Effector CD4-positive, alpha-beta T cell (primary cell): Measurements from ENCODE around the gene ZNF653.

ENCODE experiments used
- DNase-seq: peaks from one replicate; pipeline ENCODE4 v3.0.0-alpha.2; 2020
- total RNA-seq: gene quantifications from one replicate; lab custom pipeline; 2026; lab: John Stamatoyannopoulos, UW

ZNF653 gene
- total RNA-seq = 10.3 reads per million, percentile 32 among the genes with 10 or more reads in this experiment

DNA sequence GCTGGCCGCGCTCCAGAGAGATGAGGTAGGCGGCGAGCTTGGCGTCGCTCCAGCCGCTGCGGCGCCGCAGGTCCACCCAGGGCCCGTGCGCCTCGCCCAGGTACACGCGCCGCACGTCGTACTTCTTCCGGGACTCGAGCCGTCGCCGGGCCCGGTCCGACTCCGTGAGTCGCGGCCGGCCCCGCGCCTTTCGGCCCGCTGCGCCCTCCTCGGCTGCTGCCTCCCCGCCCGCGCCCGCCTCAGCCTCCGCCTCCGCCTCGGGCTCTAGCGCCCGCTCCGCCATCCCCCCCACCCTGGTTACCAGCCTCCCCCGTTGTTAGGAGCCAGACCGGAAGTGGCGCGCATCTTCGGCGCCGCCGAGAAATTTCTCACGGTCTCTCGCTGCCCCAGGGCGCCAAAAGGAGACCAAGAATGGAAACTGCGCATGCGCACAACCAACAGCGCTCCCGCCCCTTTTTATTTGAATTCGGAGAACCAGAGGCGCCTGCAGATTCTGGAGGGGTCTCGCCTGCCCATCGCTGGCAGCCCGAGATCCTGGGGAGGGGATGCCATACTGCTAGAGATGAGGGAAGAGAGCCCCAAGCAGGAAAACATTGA, at the start of gene ZNF653:
Gene ZNF653, minus strand, starts transcription at position 336 of the 597 bp plus-strand sequence. Its CDS starts 53 bp downstream, at position 283.
- DNase-seq = peak; percentile 91

- DNase-seq = no peak
These were observed 49.6 kb upstream of the ZNF653 start for GRCh38 chr19:11555246-11555645.

GRCh38 chr19:11554160-11554559, 48.5 kb upstream of the ZNF653 start:
- DNase-seq = no peak

DNA sequence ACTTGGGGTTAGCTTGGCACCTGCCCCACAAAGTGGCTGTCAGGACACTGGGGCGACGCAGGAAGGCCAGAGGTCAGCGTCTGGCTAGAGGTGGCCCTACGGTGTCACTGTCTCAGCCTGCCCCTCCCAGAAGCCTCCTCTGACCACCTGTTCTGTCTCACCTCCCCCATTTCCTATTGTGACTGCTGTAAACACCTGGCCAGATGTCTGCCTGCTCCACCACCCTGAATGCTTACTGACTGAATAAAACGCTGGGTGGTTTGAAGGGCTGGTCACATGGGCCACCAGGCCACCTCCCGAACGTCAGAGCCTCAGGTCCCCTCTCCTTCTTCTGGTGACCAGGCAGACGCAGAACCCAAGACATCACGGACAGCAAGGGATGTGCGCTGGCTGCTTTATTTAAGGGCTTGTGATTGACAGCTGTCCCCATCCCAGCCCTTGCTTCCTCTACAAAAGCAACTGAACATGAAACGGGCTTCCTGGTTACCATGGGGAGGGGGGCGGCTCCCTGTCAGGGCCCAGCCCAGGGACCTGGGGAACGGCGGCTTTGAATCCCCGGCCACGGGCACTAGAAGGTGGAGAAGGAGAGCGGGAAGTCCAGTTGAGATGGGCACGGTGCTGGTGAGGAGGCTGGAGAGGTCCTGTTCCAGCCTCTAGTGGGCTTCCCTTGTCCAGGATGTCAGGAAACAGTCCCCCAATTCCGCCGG, 47.2 kb upstream of the ZNF653 start:
- no peak for DNase-seq

- no peak for DNase-seq
These were observed 46.1 kb upstream of the ZNF653 start for GRCh38 chr19:11551603-11552235.

- DNase-seq = no peak
These were observed 44.6 kb upstream of the ZNF653 start for GRCh38 chr19:11550265-11550664.

DNA sequence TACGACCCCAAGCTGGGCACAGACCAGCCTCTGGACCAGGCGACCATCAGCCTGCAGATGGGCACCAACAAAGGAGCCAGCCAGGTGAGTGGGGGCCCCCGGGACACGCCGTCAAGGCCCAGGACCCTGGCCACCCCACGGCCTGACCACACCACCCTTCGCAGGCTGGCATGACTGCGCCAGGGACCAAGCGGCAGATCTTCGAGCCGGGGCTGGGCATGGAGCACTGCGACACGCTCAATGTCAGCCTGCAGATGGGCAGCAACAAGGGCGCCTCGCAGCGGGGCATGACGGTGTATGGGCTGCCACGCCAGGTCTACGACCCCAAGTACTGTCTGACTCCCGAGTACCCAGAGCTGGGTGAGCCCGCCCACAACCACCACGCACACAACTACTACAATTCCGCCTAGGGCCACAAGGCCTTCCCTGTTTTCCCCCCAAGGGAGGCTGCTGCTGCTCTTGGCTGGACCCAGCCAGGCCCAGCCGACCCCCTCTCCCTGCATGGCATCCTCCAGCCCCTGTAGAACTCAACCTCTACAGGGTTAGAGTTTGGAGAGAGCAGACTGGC, 43.8 kb upstream of the ZNF653 start:
- no peak for DNase-seq

DNA sequence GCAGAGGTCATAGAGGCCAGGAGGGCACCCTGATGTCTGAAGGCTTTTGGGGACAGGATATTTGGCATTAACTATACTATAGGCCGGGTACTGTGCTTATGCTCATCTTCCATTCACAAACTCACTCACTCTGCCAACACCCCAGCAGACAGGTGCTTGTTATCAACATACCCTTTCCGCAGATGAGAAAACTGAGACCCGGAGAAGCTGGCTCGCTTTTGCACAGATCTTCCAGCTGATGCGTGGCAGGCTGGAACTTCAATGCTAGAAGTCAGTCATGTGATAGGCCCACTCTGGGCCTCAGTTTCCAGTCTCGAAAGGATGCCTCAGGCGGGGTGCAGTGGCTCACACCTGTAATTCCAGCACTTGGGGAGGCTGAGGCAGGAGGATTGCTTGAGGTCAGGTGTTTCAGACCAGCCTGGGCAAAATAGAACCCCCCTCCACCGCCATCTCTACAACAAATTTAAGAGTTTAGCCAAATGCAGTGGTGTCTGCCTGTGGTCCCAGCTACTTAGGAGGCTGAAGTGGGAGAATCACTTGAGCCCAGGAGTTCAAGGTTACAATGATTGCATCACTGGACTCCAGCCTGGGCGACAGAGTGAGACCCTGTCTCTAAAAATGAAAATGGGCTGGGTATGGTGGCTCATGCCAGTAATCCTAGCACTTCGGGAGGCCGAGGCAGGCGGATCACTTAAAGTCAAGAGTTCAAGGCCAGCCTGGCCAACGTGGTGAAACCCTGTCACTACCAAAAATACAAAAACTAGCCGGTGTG, 42.5 kb upstream of the ZNF653 start:
- no peak for DNase-seq

- DNase-seq = no peak
These were observed 35.6 kb upstream of the ZNF653 start for GRCh38 chr19:11541238-11541637.

DNA sequence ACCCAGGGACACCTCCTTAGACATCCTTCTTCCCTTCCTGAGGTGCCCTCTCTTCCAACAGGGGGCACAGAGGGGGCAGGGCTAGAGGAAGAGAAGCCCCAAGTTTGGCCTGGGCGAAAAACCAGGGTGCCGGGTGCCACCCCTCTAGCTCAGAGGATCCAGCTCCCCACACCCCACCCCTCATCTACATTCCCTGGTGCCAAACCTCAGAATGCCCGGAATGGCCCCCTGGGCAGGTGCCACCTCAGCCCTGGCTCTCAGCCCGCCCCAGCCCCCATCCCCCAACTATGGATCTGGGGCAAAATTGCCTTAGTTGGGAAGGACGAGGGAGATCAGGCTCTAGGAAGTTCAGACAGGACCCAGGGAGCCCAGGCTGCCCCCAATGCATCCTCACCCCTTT, 35.0 kb upstream of the ZNF653 start:
- DNase-seq = no peak

- DNase-seq = no peak
These were observed 34.1 kb upstream of the ZNF653 start for GRCh38 chr19:11539495-11540365.

DNA sequence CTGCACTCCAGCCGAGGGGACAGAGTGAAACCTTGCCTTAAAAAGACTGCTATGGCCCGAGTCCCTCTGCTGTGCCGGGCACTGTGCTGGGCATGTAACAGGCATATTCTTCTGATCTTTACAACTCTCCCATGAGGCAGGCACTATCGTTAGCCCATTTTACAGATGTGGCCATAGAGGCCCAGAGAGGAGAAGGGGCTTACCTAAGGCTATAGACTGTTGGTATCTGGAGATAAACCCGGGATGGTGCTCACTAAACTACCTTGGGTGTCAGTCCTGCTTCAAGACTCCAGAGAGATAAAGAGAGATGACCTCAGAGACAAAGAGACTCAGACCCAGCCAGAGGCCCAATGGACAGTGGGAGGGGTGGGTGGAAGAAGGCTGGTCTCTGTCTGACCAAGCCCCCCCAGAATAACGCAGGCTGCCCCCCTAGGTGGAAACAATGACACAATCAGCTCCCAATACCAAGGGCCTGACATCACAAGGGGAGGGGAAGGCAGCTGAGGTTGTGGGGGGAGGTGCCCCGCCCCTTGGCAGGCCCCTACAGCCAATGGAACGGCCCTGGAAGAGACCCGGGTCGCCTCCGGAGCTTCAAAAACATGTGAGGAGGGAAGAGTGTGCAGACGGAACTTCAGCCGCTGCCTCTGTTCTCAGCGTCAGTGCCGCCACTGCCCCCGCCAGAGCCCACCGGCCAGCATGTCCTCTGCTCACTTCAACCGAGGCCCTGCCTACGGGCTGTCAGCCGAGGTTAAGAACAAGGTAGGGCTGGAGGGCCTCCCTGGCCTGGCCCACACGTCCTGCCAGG, 32.8 kb upstream of the ZNF653 start, which contains the start of gene CNN1:
Gene CNN1, plus strand, starts transcription at position 620 of the 805 bp plus-strand sequence. Its CDS starts 77 bp downstream, at position 697.
- DNase-seq = no peak

GRCh38 chr19:11535792-11536595, 30.4 kb upstream of the ZNF653 start:
- peak; percentile 72 for DNase-seq

DNA sequence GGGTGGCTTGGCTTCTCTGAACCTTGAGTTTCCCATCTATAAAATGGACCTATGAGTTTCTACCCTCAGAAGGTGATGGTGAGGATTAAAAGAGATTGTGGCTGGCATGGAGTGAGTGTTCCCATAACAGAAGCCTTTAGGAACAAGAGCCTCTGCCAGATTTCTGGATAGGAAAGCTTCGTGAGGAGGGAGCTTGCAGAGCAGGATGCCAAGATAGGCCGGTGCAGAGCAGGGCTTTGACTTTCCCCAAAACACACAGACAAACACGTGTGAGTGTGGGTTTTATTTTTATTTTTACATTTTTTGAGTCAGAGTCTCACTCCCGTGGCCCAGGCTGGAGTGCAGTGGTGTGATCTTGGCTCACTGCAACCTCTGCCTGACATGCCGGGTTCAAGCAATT, 29.3 kb upstream of the ZNF653 start:
- no peak for DNase-seq

DNA sequence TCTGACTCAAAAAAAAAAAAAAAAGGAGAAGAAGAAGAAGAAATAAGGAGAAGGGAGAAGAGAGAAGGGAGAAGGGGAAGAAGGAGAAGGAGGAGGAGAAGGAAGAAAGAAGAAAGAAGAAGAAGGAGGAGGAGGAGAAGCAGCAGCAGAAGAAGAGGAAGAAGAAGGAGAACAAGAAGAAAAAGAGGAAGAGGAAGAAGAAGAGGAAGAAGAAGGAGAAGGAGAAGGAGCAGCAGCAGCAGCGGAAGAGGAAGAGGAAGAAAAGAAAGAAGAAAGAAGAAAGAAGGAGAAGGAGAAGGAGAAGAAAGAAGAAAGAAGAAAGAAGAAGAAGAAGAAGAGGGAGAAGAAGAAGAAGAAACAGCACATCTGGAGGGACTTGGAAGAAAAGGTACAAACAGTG, 28.9 kb upstream of the ZNF653 start:
- no peak for DNase-seq

- no peak for DNase-seq
These were observed 24.8 kb upstream of the ZNF653 start for GRCh38 chr19:11530432-11530831.

DNA sequence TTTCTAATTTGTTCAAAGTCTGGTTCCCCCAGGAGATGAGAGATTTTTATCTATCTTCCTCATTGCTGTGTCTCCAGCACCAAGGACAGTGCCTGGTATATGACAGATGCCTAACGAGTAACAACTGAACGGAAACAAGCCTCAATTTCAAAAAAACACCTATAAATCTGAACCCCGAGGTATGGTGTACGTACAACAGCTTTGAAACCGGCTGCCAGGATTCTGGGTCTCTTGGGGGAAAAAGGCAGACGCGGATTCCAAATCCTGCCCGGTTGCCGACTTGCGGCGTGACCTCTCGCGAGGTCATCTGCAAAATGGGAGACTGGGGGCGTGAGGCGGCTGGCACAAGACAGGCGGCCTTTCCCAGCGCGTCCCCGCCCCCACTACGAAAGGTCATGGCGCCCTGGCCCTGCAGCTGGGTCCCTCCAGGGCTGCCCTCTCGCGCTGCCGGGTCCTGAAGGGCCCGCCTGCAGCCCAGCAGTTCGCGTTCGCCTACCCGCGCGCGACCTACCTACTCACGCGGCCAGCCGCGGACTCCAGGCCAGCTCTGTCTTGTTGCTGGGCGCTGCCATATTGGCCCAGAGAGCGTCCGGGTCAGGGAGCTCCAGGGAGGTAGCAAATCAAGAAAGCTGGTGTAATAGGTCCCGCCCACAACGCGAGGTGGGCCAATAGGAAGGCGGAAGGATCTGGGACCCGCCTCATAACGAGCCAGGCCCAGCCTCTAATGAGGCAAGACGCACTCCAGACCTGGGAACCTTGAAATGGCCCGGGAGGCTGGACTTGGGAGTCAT, 23.1 kb upstream of the ZNF653 start, which contains the start of gene ECSIT:
Gene ECSIT, minus strand, starts transcription at position 584 of the 791 bp plus-strand sequence. CDS start 9,964 bp downstream, outside the sequence.
- DNase-seq = peak; percentile 85

- no peak for DNase-seq
These were observed 13.5 kb upstream of the ZNF653 start for GRCh38 chr19:11519138-11519537.

DNA sequence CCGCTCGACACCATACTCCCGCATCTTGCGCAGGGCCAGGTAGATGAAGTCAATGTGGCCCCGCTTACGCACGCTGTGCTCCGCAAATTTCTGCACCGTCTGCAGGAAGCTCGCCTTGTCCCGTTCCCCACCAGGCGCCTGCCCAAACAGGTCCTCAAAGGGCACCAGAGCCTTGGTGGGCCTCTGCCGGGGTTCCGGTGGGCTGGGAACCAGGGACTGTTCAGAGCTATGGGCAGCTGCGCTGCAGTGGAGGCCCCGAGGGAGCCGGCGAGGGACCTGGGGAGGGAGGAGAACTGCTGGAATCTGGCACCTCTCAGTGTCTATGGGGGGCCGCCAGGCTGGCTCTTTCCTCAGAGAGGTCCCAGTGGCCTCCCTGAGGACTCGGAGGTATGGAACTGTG, 8.3 kb upstream of the ZNF653 start:
- no peak for DNase-seq
